Fibroblast of skin of left quadriceps (primary cell): ENCODE measurements around the gene CCDC106.

Experiments used
- DNase-seq, 2 experiments: peaks; one replicate each; pipeline ENCODE4 v3.0.0-alpha.2; 2013; ENCODE audit warnings: low read depth in 2 of 2

Gene CCDC106

GRCh38 chr19:55635856-55636440, 12.1 kb upstream of the CCDC106 start:
- DNase-seq: no peak

GRCh38 chr19:55636723-55637122, 11.3 kb upstream of the CCDC106 start:
- no peak for DNase-seq

- no peak for DNase-seq
These were observed 10.5 kb upstream of the CCDC106 start for GRCh38 chr19:55637534-55637933.

GRCh38 chr19:55638864-55639359, 9.1 kb upstream of the CCDC106 start:
- DNase-seq: no peak

GRCh38 chr19:55640043-55640576, 7.9 kb upstream of the CCDC106 start:
- peak in 1 of 2 experiments; percentile 33 for DNase-seq

GRCh38 chr19:55640577-55641425, 7.2 kb upstream of the CCDC106 start, which contains the start of gene ZNF580:
Gene ZNF580, plus strand, starts transcription at chr19:55641002. Its CDS starts 1,507 bp downstream, at chr19:55642509.
- DNase-seq: peak; percentile 62 to 66

- DNase-seq: no peak
These were observed 6.4 kb upstream of the CCDC106 start for GRCh38 chr19:55641426-55642152.

GRCh38 chr19:55642153-55643002, 5.6 kb upstream of the CCDC106 start:
- no peak for DNase-seq

- peak in 1 of 2 experiments; percentile 49 for DNase-seq
These were observed 4.8 kb upstream of the CCDC106 start, which contains the start of gene ZNF581 for GRCh38 chr19:55643003-55643886. Gene ZNF581, plus strand, starts transcription at chr19:55643649. Its CDS starts 923 bp downstream, at chr19:55644572.

GRCh38 chr19:55643887-55644176, 4.2 kb upstream of the CCDC106 start:
- DNase-seq: no peak

- no peak for DNase-seq
These were observed 3.7 kb upstream of the CCDC106 start for GRCh38 chr19:55644191-55644833.

GRCh38 chr19:55644842-55645511, 3.0 kb upstream of the CCDC106 start:
- DNase-seq: no peak

GRCh38 chr19:55645512-55645881, 2.5 kb upstream of the CCDC106 start:
- DNase-seq: no peak

GRCh38 chr19:55646889-55647731, 902 bp upstream of the CCDC106 start:
- no peak for DNase-seq

- DNase-seq: no peak
These were observed 714 bp downstream of the CCDC106 start for GRCh38 chr19:55648585-55649267.

- no peak for DNase-seq
These were observed 1.5 kb downstream of the CCDC106 start for GRCh38 chr19:55649268-55650125.

- DNase-seq: no peak
These were observed 2.1 kb downstream of the CCDC106 start for GRCh38 chr19:55650126-55650557.
